Choroid plexus epithelial cell (primary cell): ENCODE data around the gene ETFB.
"Not testable (repeated sequence)": the region's sequence is repeated elsewhere in the genome, so short reads cannot be mapped to it uniquely, and the experiment has no call there.

ENCODE experiments used
- DNase-seq: peaks from one replicate; pipeline ENCODE4 v3.0.0-alpha.2; 2010; ENCODE audit warnings: low read depth
- H3K4me3 ChIP-seq: 2 replicates; pipeline ENCODE4 v1.5.1; 2011; ENCODE audit warnings: low read depth, mild to moderate bottlenecking, control low read depth, low read length, moderate library complexity
- CTCF ChIP-seq: conservative IDR thresholded peaks from 2 replicates; pipeline ENCODE4 v1.5.1; 2011; ENCODE audit warnings: low read depth, mild to moderate bottlenecking, control low read depth, inconsistent platforms, low read length, moderate library complexity

The ETFB gene

DNA sequence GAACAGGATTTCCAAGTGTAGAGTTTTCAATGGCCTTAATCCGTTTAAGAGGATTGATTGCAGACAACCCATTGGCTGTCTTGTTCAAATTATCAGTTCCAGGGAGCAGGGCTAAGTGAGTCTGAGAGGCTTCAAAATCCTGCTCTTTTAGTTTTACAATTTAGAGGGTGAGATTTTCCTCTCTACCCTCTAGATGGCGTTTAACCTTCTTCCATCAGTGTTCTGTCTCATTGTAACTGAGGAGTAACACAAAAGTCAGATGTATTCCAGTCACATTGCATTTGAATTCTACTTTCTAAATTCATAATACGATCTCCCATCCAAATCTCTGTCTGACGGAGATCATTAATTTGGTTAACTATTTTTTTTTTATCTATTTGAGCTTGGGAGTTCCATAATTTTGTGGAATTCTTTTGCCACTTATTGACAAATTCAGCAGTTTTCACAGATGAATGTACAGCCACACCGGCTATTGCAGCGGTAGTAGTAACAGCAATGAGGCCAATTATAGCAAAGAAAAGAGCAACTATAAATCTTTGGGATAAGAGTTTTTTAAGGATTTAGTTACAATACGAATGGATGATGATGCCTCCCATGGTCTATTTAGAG is 32.0 kb upstream of the ETFB start:
- TF ChIP-seq CTCF = peak; percentile 57
- DNase-seq = peak; percentile 58
- H3K4me3 ChIP-seq = no peak overlapping the region

DNA sequence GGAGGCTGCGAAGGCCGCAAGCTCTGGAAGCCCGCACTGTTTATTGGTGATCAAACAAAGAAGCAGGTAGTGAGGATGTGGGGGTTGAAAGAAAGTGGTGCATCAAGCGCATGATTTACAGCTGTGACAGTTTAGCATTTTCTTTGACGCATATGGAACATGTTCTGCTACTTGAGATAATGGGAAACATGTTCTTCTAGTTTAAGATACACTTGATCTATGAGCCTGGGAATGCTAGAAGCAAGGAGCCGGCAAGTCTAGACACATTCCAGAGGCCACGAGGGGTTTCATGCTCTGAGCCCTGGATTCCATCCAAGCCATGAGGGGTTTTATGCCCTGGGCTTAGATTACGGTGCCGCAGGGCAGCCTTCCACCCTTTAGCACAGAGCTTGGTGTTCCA is 31.3 kb upstream of the ETFB start:
- peak; percentile 29 for DNase-seq
- not testable (repeated sequence) for H3K4me3 ChIP-seq

- H3K4me3 ChIP-seq = no peak overlapping the region
- DNase-seq = no peak
- TF ChIP-seq CTCF = no peak
Measured at GRCh38 chr19:51396175-51396574, 30.0 kb upstream of the ETFB start.

DNA sequence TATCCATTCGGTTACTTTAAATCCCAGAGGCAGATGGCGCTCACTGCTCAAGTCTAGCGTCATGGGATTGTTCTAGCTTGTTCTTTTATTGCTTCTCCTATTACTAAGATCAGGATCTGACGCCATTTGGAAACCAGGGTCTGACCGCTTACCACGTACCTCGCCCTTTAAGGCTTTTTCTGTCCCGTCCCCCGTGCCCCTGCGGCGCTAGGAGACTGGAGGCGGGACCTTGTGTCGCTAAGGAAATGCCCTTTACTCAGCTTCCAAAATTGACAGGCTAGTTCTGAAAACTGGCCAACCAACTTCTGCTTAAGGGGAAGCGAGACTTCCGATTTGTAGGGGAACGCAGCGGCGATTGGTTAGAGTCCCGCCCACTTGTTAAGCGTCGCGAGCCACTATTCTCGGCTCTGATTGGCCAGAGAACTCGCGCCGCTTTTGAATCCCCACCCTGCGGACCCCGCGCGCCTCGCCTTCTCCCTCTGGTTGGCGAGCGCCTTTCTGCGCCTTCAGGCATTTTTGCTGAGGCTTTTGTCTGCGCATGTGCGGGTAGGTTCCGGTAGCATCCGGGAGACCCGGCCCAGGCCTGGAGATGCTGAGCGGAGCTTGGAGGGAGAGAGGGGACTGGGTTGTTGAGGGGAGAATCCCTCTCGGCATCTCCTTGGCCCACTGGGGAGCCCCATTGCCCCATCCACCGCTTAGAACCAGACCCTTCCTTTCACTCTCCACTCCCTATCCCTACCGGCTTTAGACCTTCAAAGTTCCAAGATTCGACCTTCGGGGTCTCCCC is 28.1 kb upstream of the ETFB start:
- DNase-seq = peak; percentile 100
- peak overlapping the region; percentile 56 for H3K4me3 ChIP-seq
- peak; percentile 46 for TF ChIP-seq CTCF

- H3K4me3 ChIP-seq = no peak overlapping the region
- no peak for TF ChIP-seq CTCF
- no peak for DNase-seq
Measured at GRCh38 chr19:51392701-51393100, 26.5 kb upstream of the ETFB start.

GRCh38 chr19:51391073-51391611 is 25.0 kb upstream of the ETFB start:
- no peak for DNase-seq
- no peak for TF ChIP-seq CTCF
- peak overlapping the region; percentile 33 for H3K4me3 ChIP-seq

DNA sequence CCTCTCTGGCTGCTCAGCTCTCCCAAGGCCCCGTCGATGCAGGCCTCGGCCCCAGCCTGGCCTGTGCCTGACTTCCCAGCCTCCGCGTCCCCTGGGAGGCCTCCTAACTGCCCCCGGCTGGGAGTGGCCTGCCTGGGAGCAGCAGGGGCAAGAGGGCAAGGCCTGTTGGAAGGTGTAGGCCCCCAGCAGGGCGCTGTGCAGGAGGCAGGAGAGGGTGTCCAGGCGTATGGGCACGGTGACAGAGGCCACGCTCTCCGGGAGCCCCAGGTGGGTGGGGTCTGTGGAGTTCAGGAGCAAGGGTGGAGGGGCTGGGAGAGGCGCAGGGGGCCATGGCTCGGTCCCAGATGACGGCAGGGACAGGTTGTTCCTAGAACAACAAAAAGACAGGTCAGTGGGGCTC is 23.0 kb upstream of the ETFB start:
- no peak for TF ChIP-seq CTCF
- H3K4me3 ChIP-seq = no peak overlapping the region
- DNase-seq = no peak
